ENCODE measurements around the gene TUSC2. TPM values are rescaled to one million over a fixed set of nuclear protein-coding genes. Genes with fewer than 3 reads are reported as not detected.

Gene TUSC2
- total and polyA plus RNA-seq, 9 of the 15 experiments (the other 6 are each of a cell fraction or from before 2014, with no cell fraction given): 2.8 to 67.5 (median 25.8) TPM

- DNase-seq (ENCODE audit: extremely low read depth in 1 of 4, low spot score in 3 of 4) (peak in 2 of 4 experiments; percentile 19 to 48), FAIRE-seq (peak; percentile 87), ATAC-seq (peak; percentile 5; the same call in 1 of the 3 replicates)
- H3K9me3 ChIP-seq (replicated peaks; ENCODE audit: control insufficient read depth, insufficient read depth, low read depth, low read length): no peaks in the 10 kb centered on the region
- no peaks in the 10 kb centered on the region for H4K20me1 ChIP-seq (replicated peaks; ENCODE audit: control insufficient read depth, insufficient read depth, low read length)
- CTCF ChIA-PET (ENCODE audit: low intra/inter-chr PET ratio): no interaction called here
- H3K4me2 ChIP-seq (ENCODE audit: insufficient read depth, low read length): peak overlapping the region; percentile 94
- no peaks in the 10 kb centered on the region for H3K27me3 ChIP-seq (ENCODE audit: control insufficient read depth in 2 of 2, insufficient read depth in 2 of 2, low read length in 2 of 2)
- H3K9ac ChIP-seq (ENCODE audit: insufficient read depth in 1 of 2, low read depth in 2 of 2, low read length in 2 of 2): peak overlapping the region; percentile 87 to 94
- H3K4me1 ChIP-seq (replicated peaks in 1 of 2; ENCODE audit: control insufficient read depth in 2 of 2, insufficient read depth in 2 of 2, low read length in 2 of 2): peaks cover 25 to 66% of the 10 kb centered on the region in 2 experiments; a peak in 4 of 5 replicates
- H3K36me3 ChIP-seq (ENCODE audit: control insufficient read depth, insufficient read depth, low read length): peaks cover 19% of the 10 kb centered on the region; the same call in 2 of the 3 replicates
- TSS peak; percentile 95 for BruUV-seq (replicated peaks)
- intact Hi-C loops (cut with micrococcal nuclease): loop anchor here (2.0 kb wide), 1 partner anchor 29 kb away; the partner anchor contains the start of gene TUSC2
- H3K27ac ChIP-seq (ENCODE audit: extremely low read depth, low read depth, low read length): peak overlapping the region; percentile 99
- peaks cover 49% of the 10 kb centered on the region for H3K79me2 ChIP-seq (ENCODE audit: control insufficient read depth, insufficient read depth, low read length)
- WGBS (ENCODE audit: insufficient coverage, low coverage, missing lambda C conversion rate): 28% methylated on average over 11 of the region's 12 CpGs
- H2AFZ ChIP-seq (ENCODE audit: low read depth, low read length): peak overlapping the region; percentile 74
- H3K9me1 ChIP-seq (ENCODE audit: control insufficient read depth, insufficient read depth, low read length): no peaks in the 10 kb centered on the region
- in situ Hi-C loops (cut with MboI): no loop called here
- peak overlapping the region; percentile 83 for H3K4me3 ChIP-seq
- POLR2A ChIA-PET: interaction anchor here (0.5 to 1.1 kb wide), 6 partner anchors 15 to 54 kb away, joined by 3 to 6 read pairs (median 4); partner anchors contain the start of gene TUSC2
- TF ChIP-seq KDM5B (IDR thresholded peaks at IDR 0.05; ENCODE audit: insufficient replicate concordance, low read depth, low read length) (peak; percentile 52), ARNT (IDR thresholded peaks at IDR 0.05) (no peak), JUN (IDR thresholded peaks at IDR 0.05; ENCODE audit: borderline replicate concordance, low read depth, low read length) (no peak), JUN (CRISPR knock-in tag; IDR thresholded peaks at IDR 0.05; ENCODE audit: borderline replicate concordance) (peak; percentile 50; the same call in 1 of the 2 replicates), NFE2 (IDR thresholded peaks at IDR 0.05; ENCODE audit: low read depth) (peak; percentile 70; the same call in 1 of the 2 replicates), NEUROD1 (IDR thresholded peaks at IDR 0.05; ENCODE audit: borderline replicate concordance, low read depth, low read length, partially characterized antibody) (no peak), FOXK2 (conservative IDR thresholded peaks at IDR 0.05 in 1 of 2, IDR thresholded peaks at IDR 0.05 in 1 of 2; ENCODE audit: low read depth in 2 of 2) (0 out of 4 replicates have a peak, but pooled peaks of 1 of the 2 experiments have one; percentile 43), ZBTB33 (CRISPR knock-in tag; IDR thresholded peaks at IDR 0.05) (peak; percentile 81; the same call in 1 of the 2 replicates), NR2C1 (IDR thresholded peaks at IDR 0.05) (no peak), NR2C1 (tag; IDR thresholded peaks at IDR 0.05) (peak; percentile 12; the same call in 1 of the 2 replicates), XRCC3 (IDR thresholded peaks at IDR 0.05) (no peak), ARID2 (IDR thresholded peaks at IDR 0.05) (peak; percentile 60; the same call in 1 of the 2 replicates), MAFK (IDR thresholded peaks at IDR 0.05; ENCODE audit: low read length) (peak; percentile 9; the same call in 1 of the 2 replicates), FOSL1 (tag; conservative IDR thresholded peaks at IDR 0.05) (0 out of 2 replicates have a peak, but pooled peaks have one; percentile 25)
- TF ChIP-seq, protein P1, sequence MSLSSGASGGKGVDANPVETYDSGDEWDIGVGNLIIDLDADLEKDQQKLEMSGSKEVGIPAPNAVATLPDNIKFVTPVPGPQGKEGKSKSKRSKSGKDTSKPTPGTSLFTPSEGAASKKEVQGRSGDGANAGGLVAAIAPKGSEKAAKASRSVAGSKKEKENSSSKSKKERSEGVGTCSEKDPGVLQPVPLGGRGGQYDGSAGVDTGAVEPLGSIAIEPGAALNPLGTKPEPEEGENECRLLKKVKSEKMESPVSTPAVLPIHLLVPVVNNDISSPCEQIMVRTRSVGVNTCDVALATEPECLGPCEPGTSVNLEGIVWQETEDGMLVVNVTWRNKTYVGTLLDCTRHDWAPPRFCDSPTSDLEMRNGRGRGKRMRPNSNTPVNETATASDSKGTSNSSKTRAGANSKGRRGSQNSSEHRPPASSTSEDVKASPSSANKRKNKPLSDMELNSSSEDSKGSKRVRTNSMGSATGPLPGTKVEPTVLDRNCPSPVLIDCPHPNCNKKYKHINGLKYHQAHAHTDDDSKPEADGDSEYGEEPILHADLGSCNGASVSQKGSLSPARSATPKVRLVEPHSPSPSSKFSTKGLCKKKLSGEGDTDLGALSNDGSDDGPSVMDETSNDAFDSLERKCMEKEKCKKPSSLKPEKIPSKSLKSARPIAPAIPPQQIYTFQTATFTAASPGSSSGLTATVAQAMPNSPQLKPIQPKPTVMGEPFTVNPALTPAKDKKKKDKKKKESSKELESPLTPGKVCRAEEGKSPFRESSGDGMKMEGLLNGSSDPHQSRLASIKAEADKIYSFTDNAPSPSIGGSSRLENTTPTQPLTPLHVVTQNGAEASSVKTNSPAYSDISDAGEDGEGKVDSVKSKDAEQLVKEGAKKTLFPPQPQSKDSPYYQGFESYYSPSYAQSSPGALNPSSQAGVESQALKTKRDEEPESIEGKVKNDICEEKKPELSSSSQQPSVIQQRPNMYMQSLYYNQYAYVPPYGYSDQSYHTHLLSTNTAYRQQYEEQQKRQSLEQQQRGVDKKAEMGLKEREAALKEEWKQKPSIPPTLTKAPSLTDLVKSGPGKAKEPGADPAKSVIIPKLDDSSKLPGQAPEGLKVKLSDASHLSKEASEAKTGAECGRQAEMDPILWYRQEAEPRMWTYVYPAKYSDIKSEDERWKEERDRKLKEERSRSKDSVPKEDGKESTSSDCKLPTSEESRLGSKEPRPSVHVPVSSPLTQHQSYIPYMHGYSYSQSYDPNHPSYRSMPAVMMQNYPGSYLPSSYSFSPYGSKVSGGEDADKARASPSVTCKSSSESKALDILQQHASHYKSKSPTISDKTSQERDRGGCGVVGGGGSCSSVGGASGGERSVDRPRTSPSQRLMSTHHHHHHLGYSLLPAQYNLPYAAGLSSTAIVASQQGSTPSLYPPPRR (CRISPR knock-in tag; IDR thresholded peaks at IDR 0.05; ENCODE audit: borderline replicate concordance): 0 out of 2 replicates have a peak, but pooled peaks have one; percentile 53
Observed at GRCh38 chr3:50299929-50300680, 27.9 kb downstream of the TUSC2 start.
